ENCODE data around the gene GFY.

GFY gene

DNA sequence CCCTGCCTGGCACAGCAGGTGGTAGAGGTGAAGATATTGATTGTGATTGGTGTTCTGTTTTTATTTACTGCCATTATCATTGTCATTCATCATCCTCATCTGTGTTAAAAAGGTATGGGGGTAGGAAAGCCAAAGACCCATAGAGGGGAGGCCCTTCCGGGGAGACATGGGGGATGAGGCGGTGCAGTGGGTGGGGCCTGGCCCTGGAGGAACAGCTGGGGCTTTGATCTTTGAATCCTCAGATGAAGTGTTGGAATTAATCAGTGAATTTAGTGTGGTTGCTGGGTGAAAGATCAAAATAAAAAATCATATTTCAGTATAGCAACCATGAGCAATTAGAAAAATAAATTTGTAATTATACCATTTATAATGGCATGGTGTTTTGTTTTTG lies 9.4 kb upstream of the GFY start:
- TF ChIP-seq, protein P1, sequence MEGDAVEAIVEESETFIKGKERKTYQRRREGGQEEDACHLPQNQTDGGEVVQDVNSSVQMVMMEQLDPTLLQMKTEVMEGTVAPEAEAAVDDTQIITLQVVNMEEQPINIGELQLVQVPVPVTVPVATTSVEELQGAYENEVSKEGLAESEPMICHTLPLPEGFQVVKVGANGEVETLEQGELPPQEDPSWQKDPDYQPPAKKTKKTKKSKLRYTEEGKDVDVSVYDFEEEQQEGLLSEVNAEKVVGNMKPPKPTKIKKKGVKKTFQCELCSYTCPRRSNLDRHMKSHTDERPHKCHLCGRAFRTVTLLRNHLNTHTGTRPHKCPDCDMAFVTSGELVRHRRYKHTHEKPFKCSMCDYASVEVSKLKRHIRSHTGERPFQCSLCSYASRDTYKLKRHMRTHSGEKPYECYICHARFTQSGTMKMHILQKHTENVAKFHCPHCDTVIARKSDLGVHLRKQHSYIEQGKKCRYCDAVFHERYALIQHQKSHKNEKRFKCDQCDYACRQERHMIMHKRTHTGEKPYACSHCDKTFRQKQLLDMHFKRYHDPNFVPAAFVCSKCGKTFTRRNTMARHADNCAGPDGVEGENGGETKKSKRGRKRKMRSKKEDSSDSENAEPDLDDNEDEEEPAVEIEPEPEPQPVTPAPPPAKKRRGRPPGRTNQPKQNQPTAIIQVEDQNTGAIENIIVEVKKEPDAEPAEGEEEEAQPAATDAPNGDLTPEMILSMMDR (IDR thresholded peaks at IDR 0.05; ENCODE audit: insufficient read depth, missing control alignments), result no peak
- FAIRE-seq, result no peak

DNA sequence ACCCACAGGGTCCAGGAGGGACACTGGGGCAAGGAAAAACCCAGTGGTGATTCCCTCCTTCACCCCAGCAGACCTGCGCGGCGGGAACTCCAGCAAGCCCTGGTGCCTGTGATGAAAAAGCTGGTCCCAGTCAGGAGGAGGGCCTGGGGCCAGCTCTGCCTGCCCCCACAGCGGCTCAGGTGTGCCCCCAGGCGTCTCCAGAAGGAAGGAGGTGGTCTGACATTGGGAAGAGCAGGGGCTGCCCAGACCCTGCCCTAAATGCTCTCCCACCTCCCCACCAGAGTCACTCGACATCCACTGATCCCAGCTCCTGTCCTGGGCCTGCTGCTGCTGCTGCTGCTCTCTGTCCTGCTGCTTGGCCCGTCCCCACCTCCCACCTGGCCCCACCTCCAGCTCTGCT lies 8.1 kb upstream of the GFY start:
- FAIRE-seq (no peak), DNase-seq (ENCODE audit: insufficient read length, low spot score) (no peak)
- TF ChIP-seq, protein P1 (IDR thresholded peaks at IDR 0.05; ENCODE audit: insufficient read depth, missing control alignments), result no peak

More for the DNA sequence above, 9.4 kb upstream of the GFY start:
- DNase-seq (ENCODE audit: insufficient read length, low spot score), result no peak

- no peak for FAIRE-seq
- DNase-seq (ENCODE audit: insufficient read length, low spot score), result no peak
- TF ChIP-seq, protein P1 (IDR thresholded peaks at IDR 0.05; ENCODE audit: insufficient read depth, missing control alignments), result no peak
These were observed 6.7 kb upstream of the GFY start for GRCh38 chr19:49418511-49418910.

- no peak for FAIRE-seq
- no peak for DNase-seq (ENCODE audit: insufficient read length, low spot score)
- TF ChIP-seq, protein P1 (IDR thresholded peaks at IDR 0.05; ENCODE audit: insufficient read depth, missing control alignments), result no peak
These were observed 6.0 kb upstream of the GFY start for GRCh38 chr19:49419173-49419572.

DNA sequence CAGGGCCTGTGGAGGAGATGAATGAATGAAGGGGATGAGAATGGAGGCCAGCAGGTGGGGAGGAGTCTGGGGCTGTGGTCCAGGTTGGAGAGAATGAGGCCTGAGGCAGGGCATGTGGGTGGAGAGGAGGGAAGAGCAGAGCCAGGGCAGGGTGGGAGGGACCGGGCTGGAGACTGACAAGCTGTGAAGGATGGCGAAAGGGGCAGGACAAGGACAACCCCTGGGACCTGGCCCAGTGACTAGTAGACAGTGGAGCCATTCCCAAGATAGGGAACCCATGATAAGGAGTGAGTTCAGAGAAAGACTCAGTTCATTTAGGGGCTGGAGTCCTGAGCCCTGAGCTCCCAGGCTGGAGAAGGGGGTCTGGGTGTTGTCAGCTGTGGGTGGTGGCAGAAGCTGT lies 5.0 kb upstream of the GFY start:
- FAIRE-seq (no peak), DNase-seq (ENCODE audit: insufficient read length, low spot score) (no peak)
- TF ChIP-seq, protein P1 (IDR thresholded peaks at IDR 0.05; ENCODE audit: insufficient read depth, missing control alignments), result no peak

- DNase-seq (ENCODE audit: insufficient read length, low spot score) (peak; percentile 77), FAIRE-seq (no peak)
- TF ChIP-seq, protein P1 (IDR thresholded peaks at IDR 0.05; ENCODE audit: insufficient read depth, missing control alignments), result no peak
These were observed 3.9 kb upstream of the GFY start for GRCh38 chr19:49421039-49421877.

GRCh38 chr19:49421878-49422202 lies 3.3 kb upstream of the GFY start:
- DNase-seq (ENCODE audit: insufficient read length, low spot score) (no peak), FAIRE-seq (no peak)
- TF ChIP-seq, protein P1 (IDR thresholded peaks at IDR 0.05; ENCODE audit: insufficient read depth, missing control alignments), result no peak

Measured in D721Med (cell line).